Body of pancreas (tissue), 4 donors: ENCODE measurements around the gene RGS11. TPM values are rescaled to one million over a fixed set of nuclear protein-coding genes. Genes with fewer than 3 reads are reported as not detected.
"Not testable (repeated sequence)": the region's sequence is repeated elsewhere in the genome, so short reads cannot be mapped to it uniquely, and the experiment has no call there.

ENCODE experiments used
- ATAC-seq: fragments of 150-250 bp; one replicate; pipeline ENCODE4 v1.9.1; 2016
- DNase-seq, 4 donors: peaks; one replicate each; pipeline ENCODE4 v3.0.0-alpha.2; 2019
- H3K27ac ChIP-seq, 4 donors: fragments of 200-600 bp; sonication (generic); 1 replicate in 3 of 4; 2 replicates in 1 of 4; pipeline versions ENCODE4 v1.5.1 to v1.6.1; 2016 to 2019; ENCODE audit warnings: mild to moderate bottlenecking in 1 of 4, mixed read lengths in 1 of 4, moderate library complexity in 1 of 4
- H3K27me3 ChIP-seq, 2 donors: fragments of 200-600 bp; sonication (generic); one replicate each; pipeline ENCODE4 v1.6.0; 2016; ENCODE audit warnings: mild to moderate bottlenecking in 1 of 2
- H3K36me3 ChIP-seq, 2 donors: fragments of 200-600 bp; sonication (generic); replicated peaks in 1 of 2; 2 replicates each; pipeline ENCODE4 v1.5.1; 2016; ENCODE audit warnings: low read depth in 2 of 2; ENCODE audit not compliant: insufficient read depth in 1 of 2
- H3K4me1 ChIP-seq: fragments of 200-600 bp; sonication (generic); one replicate; pipeline ENCODE4 v1.6.0; 2016
- H3K4me3 ChIP-seq, 2 donors: fragments of 200-600 bp; sonication (generic); 1 replicate in 1 of 2; 2 replicates in 1 of 2; pipeline ENCODE4 v1.5.1; 2016 to 2019
- H3K9me3 ChIP-seq, 3 donors: fragments of 200-600 bp; sonication (generic); 1 replicate in 2 of 3; 2 replicates in 1 of 3; pipeline ENCODE4 v1.5.1; 2016
- CTCF ChIP-seq, 7 experiments: fragments of 450-650 bp in 4 of 7; fragments of 200-600 bp in 3 of 7; sonication (generic) in 3 of 7; IDR thresholded peaks; one replicate each; pipeline ENCODE4 v1.5.1; 2016 to 2019; ENCODE audit warnings: antibody characterized with exemption in 7 of 7
- POLR2A ChIP-seq, 3 donors: fragments of 450-650 bp; IDR thresholded peaks; one replicate each; pipeline ENCODE4 v1.6.1; 2016; ENCODE audit warnings: antibody characterized with exemption in 3 of 3, mild to moderate bottlenecking in 2 of 3
- WGBS, 2 donors: methylation state at CpG; one replicate each; pipeline ENCODE4 v1.1.5; 2017; 5-methylcytosine and 5-hydroxymethylcytosine counted together
- intact Hi-C: fragments of 100-400 bp; cut with DNase I; formaldehyde crosslinking; loops from one replicate; pipeline ENCODE4 v1.15.1; 2023
- total RNA-seq, 2 donors: library from RNA; depleted of rRNA; stranded (reverse); fragments of >200 nt; gene quantifications; one replicate each; pipeline ENCODE4 v1.1.0, GENCODE V29; 2016

The RGS11 gene
- total RNA-seq, 2 donors from 2014 or later = 15.6 to 95.9 TPM

DNA sequence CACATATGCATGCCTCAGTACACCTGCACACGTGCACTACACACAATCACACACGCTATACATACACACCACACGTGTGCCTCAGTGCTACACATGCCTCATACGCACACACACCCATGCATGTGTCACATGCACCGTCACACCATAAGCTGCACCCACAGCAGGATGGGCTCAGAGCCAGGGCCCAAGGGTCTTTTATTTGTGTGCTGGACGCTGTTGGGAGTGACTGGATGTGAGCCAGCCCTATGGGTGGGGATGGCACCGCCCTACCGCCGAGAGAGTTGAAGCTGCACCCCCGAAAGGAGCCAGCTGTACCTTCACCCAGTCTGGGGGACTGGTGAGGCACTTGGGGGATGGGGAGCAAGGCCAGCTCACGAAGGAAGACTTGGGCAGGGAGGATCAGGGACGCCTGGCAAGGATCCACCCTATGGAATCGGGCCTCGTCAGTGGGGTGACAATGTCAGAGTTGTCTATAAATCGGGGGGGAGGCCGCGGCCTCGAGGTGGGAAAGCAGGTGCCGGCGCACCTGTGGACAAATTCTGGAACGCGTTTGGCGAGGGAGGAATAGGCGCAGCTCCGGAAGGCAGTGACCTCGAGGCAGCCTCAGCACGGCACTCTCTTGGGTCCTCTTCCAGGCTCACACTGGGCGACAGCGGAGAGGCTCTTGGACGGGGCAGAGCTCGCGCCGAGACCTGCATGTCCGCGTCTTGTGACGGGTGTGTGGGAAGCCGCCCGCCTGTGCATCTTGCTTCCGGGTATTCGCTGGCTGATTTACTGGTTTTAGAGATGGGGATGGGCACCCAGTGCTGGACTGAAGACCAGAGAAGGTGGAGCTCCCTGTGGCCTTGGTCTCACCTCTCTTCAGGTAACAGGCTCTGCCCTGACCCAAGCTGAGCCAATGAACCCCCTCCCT is 7.3 kb downstream of the RGS11 start:
- H3K27ac ChIP-seq = peak overlapping the region; percentile 77 to 84 (median 82)
- WGBS, 2 donors = 24 to 40% methylated on average over 19 to 40 of the region's 40 CpGs
- DNase-seq = peak; percentile 71 to 91 (median 86)
- TF ChIP-seq CTCF (IDR thresholded peaks at IDR 0.05) (no peak), POLR2A (IDR thresholded peaks at IDR 0.05) (peak; percentile 24 to 66 (median 52))
- peaks cover 36% of the 10 kb centered on the region for H3K4me1 ChIP-seq
- H3K36me3 ChIP-seq = peaks cover 2 to 3% of the 10 kb centered on the region in 2 donors
- no peaks in the 10 kb centered on the region for H3K27me3 ChIP-seq
- H3K9me3 ChIP-seq = no peaks in the 10 kb centered on the region
- peak; percentile 76 for ATAC-seq
- intact Hi-C loops = no loop called here
- no peak overlapping the region for H3K4me3 ChIP-seq

DNA sequence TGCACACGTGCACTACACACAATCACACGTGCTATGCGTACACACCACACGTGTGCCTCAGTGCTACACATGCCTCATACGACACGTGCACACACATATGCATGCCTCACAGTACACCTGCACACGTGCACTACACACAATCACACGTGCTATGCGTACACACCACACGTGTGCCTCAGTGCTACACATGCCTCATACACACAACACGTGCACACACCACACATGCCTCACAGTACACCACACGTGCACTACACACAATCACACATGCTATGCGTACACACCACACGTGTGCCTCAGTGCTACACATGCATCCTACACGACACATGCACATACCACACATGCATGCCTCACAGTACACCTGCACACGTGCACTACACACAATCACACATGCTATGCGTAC is 8.2 kb downstream of the RGS11 start:
- H3K4me1 ChIP-seq = peaks cover 31% of the 10 kb centered on the region
- H3K9me3 ChIP-seq, DNase-seq, H3K27ac ChIP-seq, ATAC-seq, intact Hi-C loops, H3K27me3 ChIP-seq, H3K4me3 ChIP-seq, H3K36me3 ChIP-seq: not testable (repeated sequence)
- 81 to 85% methylated on average over 17 of the region's 17 CpGs for WGBS, 2 donors

- no peak overlapping the region for H3K4me3 ChIP-seq
- peak in 1 of 4 donors; percentile 23 for DNase-seq
- H3K27me3 ChIP-seq = no peaks in the 10 kb centered on the region
- ATAC-seq = no peak
- H3K4me1 ChIP-seq = peaks cover 33% of the 10 kb centered on the region
- H3K9me3 ChIP-seq = no peaks in the 10 kb centered on the region
- TF ChIP-seq POLR2A (IDR thresholded peaks at IDR 0.05) = no peak
- no peak for TF ChIP-seq CTCF (IDR thresholded peaks at IDR 0.05)
- H3K36me3 ChIP-seq = peaks cover 4 to 6% of the 10 kb centered on the region in 2 donors
- 73 to 78% methylated on average over 15 to 25 of the region's 25 CpGs for WGBS, 2 donors
- intact Hi-C loops = no loop called here
- H3K27ac ChIP-seq = no peak overlapping the region
Observed at GRCh38 chr16:266258-267164, 9.2 kb downstream of the RGS11 start.

DNA sequence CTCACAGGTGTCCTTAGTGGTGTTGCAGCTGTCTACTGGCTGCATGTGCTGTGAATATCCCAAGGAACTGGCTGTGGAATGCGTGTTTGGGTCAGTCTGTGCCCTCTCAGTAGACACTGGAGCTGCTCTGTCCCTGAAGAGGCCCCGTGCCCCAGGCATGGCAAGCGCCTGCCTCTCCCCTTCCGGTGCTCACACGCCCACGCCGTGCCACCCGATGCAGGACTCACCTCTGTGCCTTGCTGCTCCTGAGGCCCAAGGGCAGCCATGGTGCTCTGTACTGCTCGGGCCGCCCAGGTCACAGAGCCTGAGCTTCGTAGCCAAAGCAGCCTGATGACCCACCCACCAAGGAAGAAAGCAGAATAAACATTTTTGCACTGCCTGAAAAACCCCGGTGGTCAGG is 10.0 kb downstream of the RGS11 start:
- no peak overlapping the region for H3K27ac ChIP-seq
- H3K4me1 ChIP-seq = peaks cover 37% of the 10 kb centered on the region
- no peak overlapping the region for H3K4me3 ChIP-seq
- intact Hi-C loops = no loop called here
- TF ChIP-seq CTCF (IDR thresholded peaks at IDR 0.05) (no peak), POLR2A (IDR thresholded peaks at IDR 0.05) (no peak)
- peak in 1 of 4 donors; percentile 35 for DNase-seq
- no peaks in the 10 kb centered on the region for H3K27me3 ChIP-seq
- ATAC-seq = no peak
- H3K36me3 ChIP-seq = peaks cover 4 to 6% of the 10 kb centered on the region in 2 donors
- H3K9me3 ChIP-seq = no peaks in the 10 kb centered on the region
- 76% methylated on average over 12 of the region's 12 CpGs; no CpG with 5 or more reads in 1 of the 2 donors for WGBS, 2 donors

- no peaks in the 10 kb centered on the region for H3K27me3 ChIP-seq
- TF ChIP-seq POLR2A (IDR thresholded peaks at IDR 0.05) (no peak), CTCF (IDR thresholded peaks at IDR 0.05) (no peak)
- H3K36me3 ChIP-seq = peaks cover 6% of the 10 kb centered on the region in 2 donors
- no peak for DNase-seq
- no peak overlapping the region for H3K4me3 ChIP-seq
- H3K4me1 ChIP-seq = peaks cover 30% of the 10 kb centered on the region
- ATAC-seq = no peak
- intact Hi-C loops = no loop called here
- H3K27ac ChIP-seq = no peak overlapping the region
- 90 to 95% methylated on average over 9 to 14 of the region's 14 CpGs for WGBS, 2 donors
- no peaks in the 10 kb centered on the region for H3K9me3 ChIP-seq
Observed at GRCh38 chr16:265002-265529, 10.7 kb downstream of the RGS11 start.
